Inflammatory macrophage treated with lipopolysaccharide for 1 hour (primary cell): Measurements from ENCODE around the gene ARHGEF33.

Experiments used
- DNase-seq, 2 donors: peaks; one replicate each; pipeline ENCODE4 v3.0.0-alpha.2; 2020 to 2022

The ARHGEF33 gene

GRCh38 chr2:39022642-39023235 is 133.1 kb downstream of the ARHGEF33 start:
- DNase-seq = no peak

GRCh38 chr2:39023649-39024048 is 134.0 kb downstream of the ARHGEF33 start:
- DNase-seq = no peak

DNA sequence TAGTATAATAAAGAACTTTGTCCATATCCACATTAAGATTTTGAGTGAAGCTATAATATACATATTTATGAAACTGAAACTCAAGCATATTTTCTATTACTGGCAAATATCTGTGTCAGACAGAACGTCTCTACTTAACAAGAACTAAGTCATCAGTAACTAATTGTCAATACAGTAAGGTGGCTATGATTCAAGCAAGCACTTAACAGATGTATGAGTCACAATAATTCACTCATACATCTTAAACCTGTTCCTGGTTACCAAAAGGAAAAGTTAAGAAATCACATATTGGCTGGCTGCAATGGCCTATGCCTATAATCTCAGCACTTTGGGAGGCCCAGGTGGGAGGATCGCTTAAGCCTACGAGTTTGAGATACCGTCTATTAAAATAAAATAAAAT is 135.2 kb downstream of the ARHGEF33 start:
- no peak for DNase-seq
